Gastroesophageal sphincter (tissue), 4 donors: ENCODE results near the gene IBA57. TPM values are rescaled to one million over a fixed set of nuclear protein-coding genes. Genes with fewer than 3 reads are reported as not detected.

ENCODE experiments used
- ATAC-seq: fragments of 150-250 bp; one replicate; pipeline ENCODE4 v1.9.1; 2016; ENCODE audit warnings: mild to moderate bottlenecking, moderate library complexity
- H3K27ac ChIP-seq, 4 donors: fragments of 200-600 bp; sonication (generic) in 3 of 4; 1 replicate in 3 of 4; 2 replicates in 1 of 4; pipeline ENCODE4 v1.5.1; 2016 to 2019
- H3K27me3 ChIP-seq: fragments of 200-600 bp; sonication (generic); one replicate; pipeline ENCODE4 v1.5.1; 2019
- H3K36me3 ChIP-seq, 2 donors: fragments of 200-600 bp; sonication (generic); one replicate each; pipeline ENCODE4 v1.5.1; 2019; ENCODE audit warnings: control low read depth in 1 of 2
- H3K4me1 ChIP-seq, 3 donors: fragments of 200-600 bp; sonication (generic); 1 replicate in 2 of 3; 2 replicates in 1 of 3; pipeline ENCODE4 v1.5.1; 2016 to 2019; ENCODE audit warnings: control low read depth in 2 of 3
- H3K4me3 ChIP-seq, 2 donors: fragments of 200-600 bp; sonication (generic); one replicate each; pipeline ENCODE4 v1.5.1; 2019; ENCODE audit warnings: mild to moderate bottlenecking in 1 of 2, moderate library complexity in 1 of 2
- H3K9me3 ChIP-seq, 3 donors: fragments of 200-600 bp; sonication (generic); one replicate each; pipeline ENCODE4 v1.5.1; 2017 to 2019; ENCODE audit warnings: control low read depth in 2 of 3
- CTCF ChIP-seq, 4 experiments: fragments of 200-600 bp in 2 of 4; fragments of 450-650 bp in 2 of 4; sonication (generic) in 1 of 4; IDR thresholded peaks; one replicate each; pipeline ENCODE4 v1.5.1; 2017 to 2019; ENCODE audit warnings: antibody characterized with exemption in 4 of 4, mild to moderate bottlenecking in 2 of 4, moderate library complexity in 2 of 4
- EP300 ChIP-seq: sonication (generic); formaldehyde crosslinking; IDR thresholded peaks from one replicate; pipeline ENCODE4 v1.6.1; 2017; ENCODE audit warnings: antibody characterized with exemption, mild to moderate bottlenecking
- POLR2A ChIP-seq, 2 donors: fragments of 450-650 bp; IDR thresholded peaks; one replicate each; pipeline ENCODE4 v1.6.1; 2017; ENCODE audit warnings: antibody characterized with exemption in 2 of 2, mild to moderate bottlenecking in 2 of 2, moderate library complexity in 1 of 2
- POLR2AphosphoS5 ChIP-seq: sonication (generic); formaldehyde crosslinking; IDR thresholded peaks from one replicate; pipeline ENCODE4 v1.6.1; 2017; ENCODE audit warnings: antibody characterized with exemption
- WGBS, 2 donors: methylation state at CpG; one replicate each; pipeline ENCODE4 v1.1.5; 2018; ENCODE audit warnings: low coverage in 1 of 2; 5-methylcytosine and 5-hydroxymethylcytosine counted together
- total RNA-seq, 4 donors: library from RNA; depleted of rRNA; stranded (reverse); fragments of >200 nt; gene quantifications; one replicate each; pipeline ENCODE4 v1.1.0, GENCODE V29; 2016

Gene IBA57
- total RNA-seq, 4 donors from 2014 or later: 4.2 to 11.3 (median 7.4) TPM

- Histone ChIP-seq H3K9me3 (no peaks in the 10 kb centered on the region), H3K4me3 (no peak overlapping the region), H3K27ac (no peak overlapping the region), H3K27me3 (peaks cover 7% of the 10 kb centered on the region), H3K36me3 (no peaks in the 10 kb centered on the region), H3K4me1 (peaks cover 0 to 61% (median 9%) of the 10 kb centered on the region in 3 donors)
- 24% methylated on average over 3 of the region's 24 CpGs; no CpG with 5 or more reads in 1 of the 2 donors for WGBS, 2 donors
- TF ChIP-seq CTCF (IDR thresholded peaks at IDR 0.05) (no peak), POLR2A (IDR thresholded peaks at IDR 0.05) (no peak), EP300 (no peak), POLR2AphosphoS5 (no peak)
- ATAC-seq: no peak
Observed at GRCh38 chr1:228156941-228157728, 8.5 kb upstream of the IBA57 start.

GRCh38 chr1:228157729-228158126, 7.9 kb upstream of the IBA57 start:
- Histone ChIP-seq H3K36me3 (no peaks in the 10 kb centered on the region), H3K4me1 (peaks cover 0 to 61% (median 5%) of the 10 kb centered on the region in 3 donors), H3K4me3 (no peak overlapping the region), H3K9me3 (no peaks in the 10 kb centered on the region), H3K27ac (no peak overlapping the region), H3K27me3 (peaks cover 13% of the 10 kb centered on the region)
- ATAC-seq: no peak
- no peak for TF ChIP-seq EP300
- TF ChIP-seq CTCF (IDR thresholded peaks at IDR 0.05): no peak
- no peak for TF ChIP-seq POLR2A (IDR thresholded peaks at IDR 0.05)
- no peak for TF ChIP-seq POLR2AphosphoS5
- WGBS, 2 donors: 54% methylated on average over 7 of the region's 43 CpGs; no CpG with 5 or more reads in 1 of the 2 donors

- Histone ChIP-seq H3K27me3 (peaks cover 20% of the 10 kb centered on the region), H3K9me3 (no peaks in the 10 kb centered on the region), H3K27ac (no peak overlapping the region), H3K4me3 (no peak overlapping the region), H3K36me3 (no peaks in the 10 kb centered on the region), H3K4me1 (peaks cover 0 to 62% (median 8%) of the 10 kb centered on the region in 3 donors)
- 50% methylated on average over 2 of the region's 98 CpGs; no CpG with 5 or more reads in 1 of the 2 donors for WGBS, 2 donors
- TF ChIP-seq EP300: no peak
- no peak for TF ChIP-seq POLR2AphosphoS5
- TF ChIP-seq CTCF (IDR thresholded peaks at IDR 0.05): no peak
- ATAC-seq: no peak
Observed at GRCh38 chr1:228158151-228159007, 7.2 kb upstream of the IBA57 start.

- Histone ChIP-seq H3K36me3 (no peaks in the 10 kb centered on the region), H3K4me1 (peaks cover 0 to 66% (median 9%) of the 10 kb centered on the region in 3 donors), H3K9me3 (no peaks in the 10 kb centered on the region), H3K27me3 (peaks cover 20% of the 10 kb centered on the region), H3K27ac (no peak overlapping the region), H3K4me3 (no peak overlapping the region)
- TF ChIP-seq POLR2A (IDR thresholded peaks at IDR 0.05) (no peak), CTCF (IDR thresholded peaks at IDR 0.05) (no peak), POLR2AphosphoS5 (no peak), EP300 (no peak)
- 100% methylated on average over 1 of the region's 14 CpGs; no CpG with 5 or more reads in 1 of the 2 donors for WGBS, 2 donors
- no peak for ATAC-seq
Observed at GRCh38 chr1:228159008-228159665, 6.5 kb upstream of the IBA57 start.
